ENCODE measurements around the gene STUM.

STUM gene

DNA sequence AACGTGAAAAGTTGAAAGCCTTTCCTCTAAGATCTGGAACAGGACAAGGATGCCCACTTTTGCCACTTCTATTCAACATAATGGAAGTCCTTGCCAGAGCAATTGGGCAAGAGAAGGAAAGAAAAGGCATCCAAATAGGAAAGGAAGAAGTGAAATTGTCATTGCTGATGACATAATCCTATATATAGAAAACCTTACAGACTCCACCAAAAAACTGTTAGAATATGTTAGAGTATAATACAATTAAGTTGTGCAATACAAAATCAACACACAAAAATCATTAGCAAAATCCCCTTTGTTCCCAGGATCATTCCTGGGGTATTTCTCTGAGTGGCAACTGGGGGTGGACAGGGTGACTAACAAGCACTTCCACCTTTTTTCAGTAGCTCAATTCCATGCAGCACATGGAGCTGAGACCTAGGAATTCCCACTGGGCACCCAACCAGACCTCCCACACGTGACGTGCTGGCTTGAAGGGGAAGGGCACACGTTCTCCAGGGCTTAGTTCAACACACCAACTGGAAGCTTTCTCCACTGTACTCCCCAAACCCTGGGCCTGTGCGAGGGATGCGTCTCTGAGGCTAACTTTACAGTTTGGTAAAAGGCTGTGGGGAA, 9.6 kb downstream of the STUM start:
- in situ Hi-C loops (cut with MboI; ENCODE audit: low sequenced_read_pairs) = no loop called here

DNA sequence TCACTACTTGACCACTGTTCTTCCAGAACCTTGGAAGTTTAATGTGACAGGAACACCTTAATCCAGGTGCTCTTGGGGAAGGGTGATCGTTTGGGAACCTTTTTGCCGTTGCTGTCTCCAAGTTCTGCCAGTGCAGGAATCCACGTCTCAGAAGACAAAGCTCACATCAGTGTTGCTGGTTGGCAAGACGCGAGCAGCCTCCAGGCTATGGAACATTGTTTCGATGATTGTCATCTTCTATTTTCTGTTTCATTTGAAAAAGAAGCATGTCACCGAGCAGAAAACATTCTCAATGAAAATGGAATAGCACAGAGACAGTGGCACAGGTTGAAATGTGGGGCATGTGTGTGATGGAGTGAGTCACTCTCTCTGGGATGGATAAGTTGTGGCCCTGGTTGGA, 11.7 kb downstream of the STUM start:
- in situ Hi-C loops (cut with MboI; ENCODE audit: low sequenced_read_pairs) = no loop called here

DNA sequence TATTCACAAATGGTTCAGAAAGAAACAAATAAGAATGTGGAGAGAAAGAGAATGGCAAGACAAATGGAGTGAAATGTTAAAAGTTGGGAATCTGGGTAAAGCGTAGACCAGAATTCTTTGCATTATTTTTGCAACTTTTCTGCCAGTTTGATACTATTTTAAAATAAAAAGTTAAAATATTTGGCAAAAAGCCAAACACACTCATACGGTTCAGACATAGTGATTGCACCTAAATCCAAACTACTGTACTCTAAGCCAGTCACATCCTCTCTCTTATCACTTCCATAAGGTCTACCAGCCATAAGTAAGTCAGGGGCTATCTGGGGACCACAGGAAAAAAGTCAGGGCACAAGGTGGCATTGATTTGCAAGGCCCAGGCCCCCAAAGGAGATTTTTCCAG, 14.4 kb downstream of the STUM start:
- in situ Hi-C loops (cut with MboI; ENCODE audit: low sequenced_read_pairs) = no loop called here

DNA sequence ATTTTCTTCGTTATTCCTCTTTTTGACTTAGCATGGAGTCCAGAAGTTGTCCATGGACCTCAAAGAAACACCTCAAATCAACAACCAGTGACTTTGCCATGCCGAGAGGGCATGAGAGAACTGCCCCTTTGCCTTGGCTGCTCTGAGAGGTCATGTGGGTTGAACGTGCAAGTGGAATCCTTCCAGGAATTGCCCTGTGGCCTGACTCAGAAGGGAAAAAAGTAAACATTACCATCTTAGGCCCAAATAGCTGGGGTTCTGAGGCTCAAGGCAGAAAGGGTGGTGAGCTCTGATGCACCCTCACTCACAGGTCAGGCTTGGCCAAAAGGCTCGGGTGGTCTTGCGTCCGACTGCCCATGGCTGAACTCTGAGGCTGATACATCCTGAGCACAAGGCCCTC, 15.1 kb downstream of the STUM start:
- in situ Hi-C loops (cut with MboI; ENCODE audit: low sequenced_read_pairs) = no loop called here

DNA sequence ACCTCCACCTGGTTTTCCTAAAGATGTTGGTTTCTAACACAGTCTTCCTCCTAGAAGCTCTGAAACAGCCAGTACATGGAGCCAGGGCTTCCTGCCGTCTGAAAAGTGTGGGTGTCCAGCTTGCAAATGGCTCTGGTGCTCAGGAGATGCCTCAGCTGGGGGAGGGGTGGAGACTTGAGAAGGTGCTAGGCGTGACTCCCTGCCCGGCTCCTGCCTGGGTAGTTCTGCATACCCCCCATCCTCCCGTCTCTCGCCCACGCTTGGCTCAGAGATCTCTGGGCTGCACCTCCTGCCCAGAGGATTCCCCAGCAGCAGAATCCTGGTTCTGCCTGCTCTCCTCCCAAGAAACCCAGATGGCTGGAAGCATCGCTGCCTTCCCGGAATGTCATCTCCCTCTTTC, 16.9 kb downstream of the STUM start:
- in situ Hi-C loops (cut with MboI; ENCODE audit: low sequenced_read_pairs) = no loop called here

DNA sequence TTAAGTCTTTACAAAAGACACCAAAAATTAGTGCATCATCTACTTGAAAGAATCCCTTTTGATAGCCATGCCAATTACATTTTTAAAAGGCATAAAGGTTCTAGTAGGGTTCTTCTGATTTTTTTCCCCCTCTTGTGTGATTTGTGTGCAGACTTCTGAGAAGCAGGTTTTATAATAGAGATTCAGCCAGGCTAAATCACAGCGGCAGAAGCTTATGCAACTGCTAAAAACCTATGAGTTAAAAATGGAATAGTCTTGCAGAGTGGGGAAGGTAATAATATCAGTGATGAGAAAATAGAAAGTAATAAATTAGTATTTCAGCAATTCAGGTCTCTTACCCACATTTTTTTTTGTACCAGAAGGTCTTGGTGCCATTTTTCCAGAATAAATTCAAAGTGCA, 17.7 kb downstream of the STUM start:
- in situ Hi-C loops (cut with MboI; ENCODE audit: low sequenced_read_pairs) = no loop called here

DNA sequence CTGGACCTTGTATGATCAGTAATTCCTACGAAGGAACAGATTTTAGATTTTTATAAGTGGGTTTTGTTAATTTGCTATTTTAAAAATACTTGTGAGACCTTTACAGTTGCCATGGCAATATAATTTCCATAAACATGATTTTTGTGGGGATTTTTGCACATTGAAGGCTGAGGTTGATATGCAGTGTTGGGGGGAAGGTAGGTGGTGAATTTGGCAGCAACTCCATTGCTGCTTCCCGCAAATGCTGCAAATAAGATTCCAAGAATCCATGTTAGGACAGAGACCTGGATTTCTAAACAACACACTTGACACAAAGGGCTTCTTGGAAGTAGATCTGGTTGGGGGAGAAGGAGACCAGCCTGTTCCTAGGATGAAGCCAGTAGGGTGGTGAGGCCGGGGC, 18.2 kb downstream of the STUM start:
- in situ Hi-C loops (cut with MboI; ENCODE audit: low sequenced_read_pairs) = no loop called here

DNA sequence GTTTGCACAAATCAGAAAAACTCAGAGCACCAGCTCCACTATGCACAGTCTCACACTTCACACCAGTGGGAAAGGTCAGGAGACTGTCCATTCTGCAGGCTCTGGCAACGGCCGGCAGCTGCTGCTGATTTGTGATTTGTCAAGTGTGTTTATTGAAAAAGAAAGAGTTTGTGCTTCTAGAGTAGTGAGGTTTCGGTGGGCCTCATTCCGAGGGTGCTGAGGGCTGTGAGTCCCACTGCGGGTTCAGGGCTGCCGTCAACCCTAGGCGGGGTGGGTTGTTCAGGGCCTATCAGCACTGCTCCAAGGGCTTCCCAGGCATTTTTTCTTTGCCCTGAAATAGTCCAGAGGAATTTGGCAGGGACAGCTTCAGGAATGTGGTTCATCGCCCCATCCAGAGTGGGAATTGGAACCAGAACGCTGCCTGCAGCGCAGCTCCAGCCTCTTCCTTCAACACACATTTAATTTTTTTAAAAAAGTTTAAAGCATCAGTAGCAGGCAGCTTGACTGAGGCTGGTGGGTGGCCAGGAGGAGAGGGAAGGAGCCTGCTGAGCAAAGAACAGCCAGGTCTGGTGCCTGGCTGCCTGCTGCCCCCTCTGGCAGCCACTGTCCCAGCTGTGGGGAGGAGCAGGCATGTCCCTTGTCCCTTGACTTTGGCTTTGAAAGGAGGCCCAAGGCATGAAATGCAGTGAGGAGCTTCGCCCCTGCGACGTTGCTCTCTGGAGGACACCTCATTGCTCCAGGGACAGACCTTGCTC, 19.7 kb downstream of the STUM start:
- in situ Hi-C loops (cut with MboI; ENCODE audit: low sequenced_read_pairs) = no loop called here

DNA sequence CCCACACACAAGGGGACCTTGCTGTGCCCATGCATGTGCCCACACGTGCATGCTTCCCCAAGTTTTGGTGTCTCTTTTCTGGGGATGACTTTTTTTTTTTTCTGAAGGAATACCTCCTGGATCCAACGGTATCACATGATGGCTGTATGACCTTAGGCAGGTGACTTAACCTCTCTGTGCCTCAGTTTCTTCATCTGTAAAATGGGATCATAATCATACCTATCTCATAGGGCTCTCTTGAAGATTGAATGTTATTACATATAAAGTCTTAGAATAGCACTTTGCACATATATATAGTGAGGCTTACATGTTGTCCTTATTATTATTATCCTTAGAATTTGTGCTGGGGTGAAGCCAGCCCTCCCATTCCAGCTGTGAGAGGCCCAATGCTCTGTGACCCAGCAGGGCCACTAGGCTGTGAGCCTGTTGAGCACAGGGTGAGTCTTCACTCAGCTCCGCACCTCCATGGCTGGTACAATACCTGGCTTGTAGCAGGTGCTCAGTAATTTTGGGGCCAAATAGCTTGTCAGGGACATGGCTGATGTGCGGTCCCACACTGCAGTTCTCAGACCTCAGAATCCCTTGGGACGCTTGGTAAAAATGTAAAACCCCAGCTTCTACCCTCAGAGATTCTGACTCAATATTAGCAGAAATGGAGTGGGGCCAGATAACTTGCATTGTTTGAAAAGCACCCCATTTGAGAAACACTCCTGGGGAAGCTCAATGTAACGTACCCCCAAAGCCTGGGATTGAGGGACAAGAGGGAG, 20.6 kb downstream of the STUM start:
- in situ Hi-C loops (cut with MboI; ENCODE audit: low sequenced_read_pairs) = no loop called here

DNA sequence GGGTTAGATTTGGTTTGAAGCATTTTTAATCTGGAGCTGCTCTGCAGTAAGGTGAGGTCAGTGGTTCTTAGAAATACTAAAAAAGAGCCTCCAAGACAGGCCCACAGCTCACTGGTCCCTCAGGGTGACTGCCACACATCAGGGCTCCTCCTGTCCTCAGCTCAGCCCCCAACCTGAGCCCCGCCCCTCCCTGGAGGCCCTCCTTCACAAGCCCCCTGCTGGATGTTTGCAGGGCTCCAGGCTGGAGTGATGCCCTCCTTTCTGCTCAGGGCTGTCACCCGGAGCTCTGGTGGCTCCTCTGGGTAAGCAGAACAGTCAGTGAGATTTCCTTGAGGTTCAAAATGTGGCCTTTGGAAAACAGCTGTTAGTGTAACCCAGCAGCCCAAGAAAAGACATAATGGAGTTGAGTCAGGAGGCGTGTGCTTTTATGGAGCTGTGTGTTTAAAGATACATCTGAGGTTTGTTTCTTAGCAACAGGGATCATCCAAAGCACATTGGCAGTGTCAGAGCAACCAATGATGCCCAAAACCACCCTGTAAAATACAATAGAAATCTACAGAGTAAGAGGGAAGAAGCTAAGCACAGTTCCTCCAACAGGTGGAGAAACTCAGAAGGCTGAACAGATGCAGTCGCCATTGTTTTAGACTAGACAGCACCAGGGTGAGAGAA, 21.4 kb downstream of the STUM start:
- in situ Hi-C loops (cut with MboI; ENCODE audit: low sequenced_read_pairs) = no loop called here

DNA sequence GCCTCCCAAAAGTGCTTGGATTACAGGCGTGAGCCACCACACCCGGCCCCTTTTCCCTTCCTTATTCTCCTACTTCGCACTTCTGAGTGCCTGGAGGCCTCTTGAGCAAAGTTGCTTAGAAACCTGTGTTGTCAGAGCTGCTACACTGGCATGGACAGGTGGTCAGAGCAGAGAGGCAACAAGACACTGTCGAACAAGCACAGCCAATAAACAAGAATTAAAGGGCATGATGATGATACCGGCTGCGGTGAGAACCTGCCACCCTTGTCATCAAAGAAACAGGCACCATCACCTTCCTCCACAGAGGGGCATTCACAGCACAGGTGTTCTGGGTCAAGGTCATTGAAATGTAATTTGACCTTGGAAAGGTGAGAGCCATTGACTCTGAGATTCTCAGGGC, 23.3 kb downstream of the STUM start:
- in situ Hi-C loops (cut with MboI; ENCODE audit: low sequenced_read_pairs) = no loop called here

DNA sequence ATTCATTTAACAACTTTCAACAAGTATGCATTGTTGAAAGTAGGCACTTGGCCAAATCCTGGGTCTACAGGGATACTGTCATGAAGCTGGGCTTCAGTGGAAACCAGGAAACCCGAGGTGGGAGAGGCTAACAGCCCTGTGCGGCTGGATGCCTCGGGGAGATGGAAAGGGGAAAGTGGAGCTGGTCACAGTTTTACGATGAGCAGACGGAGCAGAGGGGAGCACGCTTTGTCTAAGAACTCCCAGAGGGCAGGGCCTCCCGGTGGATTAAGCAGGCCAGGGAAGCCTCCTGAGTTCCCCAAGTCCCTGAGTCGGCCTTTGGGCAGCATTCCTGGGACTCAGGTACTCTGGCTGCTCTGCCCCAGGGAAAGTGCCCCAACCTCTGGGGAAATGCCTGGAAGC, 23.8 kb downstream of the STUM start:
- in situ Hi-C loops (cut with MboI; ENCODE audit: low sequenced_read_pairs) = no loop called here

DNA sequence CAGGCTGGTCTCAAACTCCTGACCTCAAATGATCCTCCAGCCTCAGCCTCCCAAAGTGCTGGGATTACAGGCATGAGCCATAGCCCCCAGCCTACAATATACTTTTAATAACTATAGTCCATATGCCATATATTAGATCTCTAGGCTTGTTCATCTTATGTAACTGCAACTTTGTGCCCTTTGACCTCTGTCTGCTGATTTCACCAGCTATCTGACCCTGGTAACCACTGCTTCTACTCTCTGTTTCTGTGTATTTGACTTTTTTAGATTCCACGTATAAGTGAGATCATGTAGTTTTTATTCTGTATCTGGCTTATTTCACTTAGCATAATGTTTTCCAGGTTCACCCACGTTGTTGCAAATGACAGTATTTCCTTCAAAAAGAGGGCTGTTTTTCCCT, 25.5 kb downstream of the STUM start:
- in situ Hi-C loops (cut with MboI; ENCODE audit: low sequenced_read_pairs) = no loop called here

DNA sequence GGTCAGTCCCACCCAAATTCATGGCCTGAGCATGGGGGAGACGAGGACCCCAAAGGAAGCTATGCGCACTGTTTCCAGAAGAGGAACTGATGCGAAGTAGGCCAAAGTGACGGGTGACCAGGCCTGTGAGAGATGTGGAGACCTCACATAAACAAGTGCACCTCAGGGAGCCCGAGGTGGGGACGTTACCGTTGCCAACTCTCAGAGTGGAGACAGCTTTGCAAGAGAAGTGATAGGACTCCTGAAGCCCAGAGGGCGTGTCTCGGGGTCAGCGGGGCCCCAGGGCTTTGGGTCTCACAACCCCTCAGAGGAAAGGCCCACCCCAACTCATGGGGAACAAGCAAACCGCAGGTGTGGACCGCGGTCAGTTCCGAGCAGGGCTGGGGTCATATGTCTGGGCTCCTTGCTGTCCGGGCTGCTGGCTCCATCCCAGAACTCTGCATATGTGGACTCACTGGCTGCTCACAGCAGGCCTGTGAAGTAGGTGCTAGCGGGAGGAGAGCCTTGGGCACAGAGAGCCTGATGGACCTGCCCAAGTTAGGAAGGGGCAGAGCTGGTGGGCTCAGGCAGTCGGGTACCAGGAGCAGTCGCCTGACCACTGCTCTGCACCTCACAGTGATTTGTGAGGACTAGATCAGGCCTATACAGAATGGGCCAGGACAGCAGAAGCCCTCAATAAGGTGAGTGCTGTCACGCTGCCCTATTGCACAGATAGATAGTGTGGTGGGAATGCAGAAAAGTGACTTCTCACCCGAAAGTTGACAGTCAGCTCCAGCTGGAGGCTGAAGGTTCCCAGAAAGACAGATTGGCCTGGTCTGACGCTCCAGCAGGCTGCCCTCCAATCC, 26.2 kb downstream of the STUM start:
- in situ Hi-C loops (cut with MboI; ENCODE audit: low sequenced_read_pairs) = no loop called here

DNA sequence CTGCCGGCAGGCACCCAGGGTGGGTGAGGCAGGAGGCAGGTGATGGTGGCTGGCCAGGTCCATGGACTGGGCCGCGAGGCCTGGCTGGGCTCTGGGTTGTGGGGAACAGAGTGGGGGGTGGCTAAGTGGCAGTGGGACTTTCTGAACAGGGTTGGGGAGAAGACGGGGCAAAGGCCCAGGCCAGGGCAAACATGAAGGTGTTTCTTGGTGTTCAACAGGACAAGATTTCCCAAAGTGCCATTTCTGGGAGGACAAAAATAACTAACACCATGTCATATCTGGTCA, 26.8 kb downstream of the STUM start:
- in situ Hi-C loops (cut with MboI; ENCODE audit: low sequenced_read_pairs) = no loop called here

DNA sequence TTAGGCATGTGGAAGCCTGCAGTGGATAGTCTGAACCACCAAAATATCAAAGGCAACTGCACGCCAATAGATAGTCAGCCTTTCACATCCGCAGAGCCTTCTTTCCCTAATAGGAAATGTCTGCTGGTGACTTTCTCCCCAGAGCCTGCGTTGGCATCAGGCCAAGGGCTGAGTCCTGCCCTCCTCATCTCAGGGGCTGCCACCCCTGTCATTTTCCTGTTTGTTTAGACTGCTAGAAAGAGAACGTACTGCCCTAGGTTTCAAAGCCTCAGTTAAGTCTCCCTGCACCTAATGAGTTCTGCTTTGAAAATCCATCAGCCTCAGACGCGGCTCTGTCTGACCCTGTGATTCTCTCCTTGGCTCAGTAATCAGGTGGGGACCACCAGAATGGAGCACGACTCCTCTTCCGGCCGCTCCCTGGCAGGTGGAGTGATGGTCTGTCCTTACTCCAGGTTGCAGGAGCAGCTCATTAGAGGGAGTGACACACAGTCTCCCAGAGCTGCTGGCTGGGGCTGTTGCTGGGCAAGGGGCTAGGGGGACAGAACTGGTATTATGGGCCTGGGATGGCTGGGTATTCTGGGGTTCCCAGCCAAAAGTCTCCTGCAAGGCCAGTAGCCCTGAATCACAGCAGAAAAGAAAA, 27.3 kb downstream of the STUM start:
- in situ Hi-C loops (cut with MboI; ENCODE audit: low sequenced_read_pairs) = no loop called here

DNA sequence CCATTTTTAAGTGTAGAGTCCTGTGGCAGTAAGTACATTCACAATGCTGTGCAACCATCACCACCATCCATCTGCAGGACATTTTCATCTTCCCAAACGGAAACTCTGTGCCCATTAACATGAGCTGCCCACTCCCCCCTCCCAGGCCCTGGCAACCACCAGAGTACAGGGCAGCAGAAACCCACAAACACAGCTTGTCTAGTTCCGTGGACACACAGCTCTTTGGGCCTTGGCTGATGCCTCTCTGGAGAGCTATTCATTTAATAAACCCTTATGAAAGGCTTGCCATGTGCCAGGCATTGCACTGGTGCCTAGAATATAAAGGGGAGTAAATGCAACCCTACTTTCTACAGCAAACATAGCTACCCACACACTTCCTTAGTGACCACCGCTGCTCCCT, 28.0 kb downstream of the STUM start:
- in situ Hi-C loops (cut with MboI; ENCODE audit: low sequenced_read_pairs) = no loop called here

DNA sequence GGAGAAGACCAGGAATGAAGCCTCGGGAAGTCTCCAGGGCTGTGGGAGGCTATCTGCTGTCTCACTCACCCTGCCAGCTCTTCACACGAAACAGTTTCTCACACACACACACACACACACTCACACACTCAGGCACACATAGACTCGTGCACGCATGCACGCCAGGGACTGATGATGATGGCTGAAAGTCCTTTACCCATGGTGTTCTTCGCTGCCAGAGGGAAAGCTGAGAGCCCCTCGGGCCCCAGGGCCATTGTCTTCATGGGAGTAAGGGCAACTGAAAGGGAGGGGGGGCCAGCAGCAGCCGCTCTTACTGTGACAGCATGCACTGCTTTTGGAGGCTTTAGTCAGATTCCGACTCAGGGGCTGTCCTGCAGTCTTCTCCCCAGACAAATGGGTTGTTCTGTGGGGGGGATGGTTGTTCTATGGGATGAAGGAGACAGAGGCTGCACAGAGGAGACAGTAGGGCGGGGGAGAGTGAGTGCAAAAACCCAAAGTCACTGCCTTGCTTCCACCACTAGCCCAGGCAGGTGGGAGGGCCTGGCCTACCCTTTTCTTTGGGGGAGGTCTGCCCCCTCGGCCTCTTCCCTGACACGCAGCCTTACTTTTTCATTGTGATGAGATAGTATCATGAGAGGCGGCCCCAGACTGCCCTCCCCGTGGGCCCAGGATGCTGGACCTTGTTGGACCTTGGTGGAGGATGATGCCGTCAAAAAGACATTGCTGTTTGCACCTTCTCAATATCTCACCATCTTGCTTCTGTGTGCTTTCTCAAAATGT, 29.0 kb downstream of the STUM start:
- in situ Hi-C loops (cut with MboI; ENCODE audit: low sequenced_read_pairs) = no loop called here

DNA sequence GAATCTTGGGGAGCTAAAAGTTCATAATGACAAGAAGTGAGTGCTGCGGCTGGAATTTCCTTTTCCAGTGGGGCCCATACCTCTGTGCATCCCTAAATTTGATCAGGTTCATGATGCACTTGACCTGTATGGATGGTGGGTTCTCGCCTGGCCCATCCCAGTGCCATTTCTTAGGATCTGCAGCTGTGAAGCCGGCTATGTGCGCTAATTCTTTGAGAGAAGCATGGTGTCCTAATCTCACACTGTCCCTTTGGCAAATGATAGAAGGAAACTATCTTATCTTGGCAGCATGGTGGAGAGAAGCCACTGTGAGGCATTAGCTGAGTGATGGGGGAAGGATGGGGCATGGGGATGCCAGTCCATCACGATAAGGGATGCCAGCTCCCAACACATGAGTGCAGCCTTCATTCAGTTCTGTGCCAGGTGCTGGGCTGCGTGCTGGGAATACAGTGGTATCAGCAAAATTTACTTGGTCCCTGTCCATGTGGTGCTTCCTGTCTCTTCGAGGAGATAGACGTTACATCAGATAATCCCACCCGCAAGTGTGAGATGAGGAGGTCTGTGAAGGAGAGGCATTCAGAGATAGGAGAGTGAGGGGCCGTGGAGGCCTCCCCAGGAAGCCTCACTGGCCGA, 30.5 kb downstream of the STUM start:
- in situ Hi-C loops (cut with MboI; ENCODE audit: low sequenced_read_pairs) = no loop called here

Data from HL-60/S4 treated with retinoic acid at 250 ng/mL for 4 days and 3 days (cell line).